GM19043 (cell line): ENCODE measurements around the gene EFS.

Experiments
- ATAC-seq: cut with Tn5 transposase; IDR thresholded peaks from one replicate; pipeline ENCODE4 v1.9.1; 2021; ENCODE audit warnings: low read depth; ENCODE audit not compliant: unreplicated experiment

Gene EFS

GRCh38 chr14:23308721-23309445, 56.1 kb downstream of the EFS start:
- ATAC-seq: no peak

GRCh38 chr14:23307687-23308644, 57.0 kb downstream of the EFS start:
- no peak for ATAC-seq

- ATAC-seq: no peak
Observed at GRCh38 chr14:23307146-23307530, 57.8 kb downstream of the EFS start.

GRCh38 chr14:23306412-23307145, 58.4 kb downstream of the EFS start, which contains the start of gene BCL2L2:
Gene BCL2L2 (plus strand): TSS chr14:23306833. CDS start chr14:23307768, 935 bp downstream.
- ATAC-seq: peak; percentile 24
